GM21576 (cell line): ENCODE measurements around the gene INPPL1.
"Not testable (repeated sequence)": the region's sequence is repeated elsewhere in the genome, so short reads cannot be mapped to it uniquely, and the experiment has no call there.

Experiments used
- ATAC-seq: cut with Tn5 transposase; IDR thresholded peaks from one replicate; pipeline ENCODE4 v1.9.1; 2021; ENCODE audit warnings: mild to moderate bottlenecking, moderate library complexity; ENCODE audit not compliant: unreplicated experiment

The INPPL1 gene

DNA sequence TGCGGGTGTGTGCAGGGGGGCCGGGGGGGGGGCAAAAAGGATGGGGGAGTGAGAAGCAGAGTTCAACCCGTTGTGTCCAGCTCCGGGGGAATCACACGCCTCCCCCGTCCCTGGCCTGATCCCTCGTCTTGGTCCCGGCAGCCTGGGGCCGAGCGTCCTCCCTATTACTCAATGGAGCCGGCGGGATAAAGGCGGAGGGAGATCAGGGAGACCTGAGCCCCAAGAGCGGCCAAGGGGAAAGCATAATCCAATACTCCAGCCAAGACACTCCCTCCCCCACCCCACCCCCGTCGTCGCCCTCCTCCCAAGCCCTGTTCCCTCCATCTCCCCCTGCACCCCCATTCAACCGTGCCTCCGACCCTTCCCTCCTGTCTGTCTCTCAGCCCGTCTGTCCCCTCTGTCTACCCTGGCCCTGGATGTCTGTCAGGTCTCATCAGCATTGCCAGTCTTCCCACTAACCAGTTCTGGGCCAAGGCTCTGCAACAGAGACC is 16.8 kb downstream of the INPPL1 start:
- ATAC-seq: no peak

DNA sequence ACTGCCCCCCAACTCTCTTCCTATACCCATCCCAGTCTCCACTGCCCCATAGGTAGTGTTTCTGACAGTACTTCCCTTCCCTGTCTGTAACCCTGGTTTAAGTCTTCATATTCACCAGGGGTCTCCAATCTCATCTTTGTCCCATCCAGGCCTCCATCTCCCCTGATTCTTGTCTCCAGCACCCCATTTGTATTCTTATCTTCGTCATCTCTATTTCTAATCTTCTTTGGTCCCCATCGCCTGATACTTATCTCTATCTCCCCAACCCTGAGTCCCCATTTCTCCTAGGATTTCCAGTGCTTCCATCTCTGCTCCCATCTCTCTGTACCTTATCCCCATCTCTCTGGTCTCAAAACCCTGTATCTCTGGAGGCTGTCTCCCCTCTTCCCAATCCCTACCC is 17.6 kb downstream of the INPPL1 start:
- ATAC-seq: no peak

- no peak for ATAC-seq
Measured at GRCh38 chr11:72243173-72244059, 18.8 kb downstream of the INPPL1 start.

DNA sequence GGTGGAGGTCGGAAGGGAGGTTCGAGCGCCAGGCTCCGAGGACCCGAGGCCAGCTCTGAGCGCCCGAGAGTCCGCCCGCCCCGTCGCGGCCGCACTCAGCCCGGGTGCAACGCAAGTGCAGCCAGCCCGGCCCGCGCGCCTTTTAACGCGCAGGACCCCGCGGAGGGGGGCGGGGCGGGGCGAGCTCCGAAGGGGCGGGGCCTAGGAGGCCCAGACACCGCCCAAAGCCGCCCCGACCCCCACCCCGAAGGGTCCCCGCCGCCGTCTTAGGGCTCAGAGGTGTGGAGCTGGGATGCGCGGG is 19.4 kb downstream of the INPPL1 start, which contains the start of gene PHOX2A:
PHOX2A (minus strand) TSS at position 117 of the 301 bp plus-strand sequence. CDS start 172 bp downstream, outside the sequence.
- ATAC-seq: no peak

DNA sequence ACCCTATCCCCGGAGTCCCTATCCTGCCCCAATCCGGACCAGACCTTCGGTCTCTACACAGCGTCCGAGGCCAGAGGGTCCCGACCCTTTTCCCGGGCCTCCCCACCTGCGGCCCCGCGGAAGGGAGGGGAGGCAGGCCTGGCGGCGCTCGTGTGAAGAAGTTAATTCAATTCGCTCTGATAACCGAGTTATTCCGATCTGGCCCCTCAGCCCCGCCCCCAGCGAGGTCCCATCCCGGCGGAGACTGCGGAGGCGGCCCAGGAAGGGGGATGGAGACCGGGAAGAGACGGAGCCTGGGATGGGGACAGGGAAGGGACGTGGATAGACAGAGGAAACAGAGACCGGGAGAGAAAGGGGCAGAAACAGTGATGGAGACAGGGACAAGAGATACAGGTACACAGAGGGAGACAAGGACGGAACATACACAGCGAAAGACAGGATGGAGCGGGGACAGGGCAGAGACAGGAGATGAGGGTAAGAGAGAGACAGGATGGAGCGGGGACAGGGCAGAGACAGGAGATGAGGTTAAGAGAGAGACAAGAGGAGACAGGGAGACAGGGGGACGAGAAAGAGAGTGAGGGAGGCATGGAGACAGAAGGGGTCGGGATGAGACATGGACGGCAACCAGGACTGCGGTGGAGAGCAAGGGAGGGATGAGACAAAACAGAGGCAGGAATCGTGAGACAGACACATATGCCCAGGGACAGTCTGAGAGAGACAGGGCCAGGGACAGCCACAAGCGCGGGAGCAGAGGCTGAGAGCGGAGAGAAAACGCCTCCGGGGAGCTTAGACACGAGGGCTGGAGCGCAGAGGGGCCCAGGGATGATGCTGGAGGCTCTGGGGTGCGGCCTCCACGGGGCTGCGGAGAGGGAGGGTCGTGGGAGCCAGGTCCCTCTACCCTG is 20.0 kb downstream of the INPPL1 start:
- ATAC-seq: no peak

GRCh38 chr11:72245263-72245816 is 20.8 kb downstream of the INPPL1 start:
- no peak for ATAC-seq

DNA sequence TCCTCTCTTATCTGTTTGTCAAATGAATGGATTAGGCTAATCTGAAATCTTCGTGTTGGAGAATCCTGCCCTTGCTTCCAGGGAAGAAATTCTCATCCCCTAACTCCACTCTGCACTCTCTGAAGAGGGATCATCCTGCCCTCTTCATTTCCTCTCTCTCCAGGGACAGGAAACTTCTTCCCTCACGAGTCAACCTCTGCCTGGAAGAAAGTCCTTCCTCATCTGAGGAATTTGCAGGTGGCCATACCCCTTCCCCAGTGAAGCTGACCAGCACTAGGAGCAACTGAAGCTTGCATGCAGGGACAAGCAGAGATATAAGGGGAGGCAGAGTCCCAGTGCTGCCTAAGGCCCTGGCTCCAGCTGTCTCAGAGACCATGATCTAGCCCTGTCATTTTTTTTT is 23.0 kb downstream of the INPPL1 start:
- no peak for ATAC-seq

DNA sequence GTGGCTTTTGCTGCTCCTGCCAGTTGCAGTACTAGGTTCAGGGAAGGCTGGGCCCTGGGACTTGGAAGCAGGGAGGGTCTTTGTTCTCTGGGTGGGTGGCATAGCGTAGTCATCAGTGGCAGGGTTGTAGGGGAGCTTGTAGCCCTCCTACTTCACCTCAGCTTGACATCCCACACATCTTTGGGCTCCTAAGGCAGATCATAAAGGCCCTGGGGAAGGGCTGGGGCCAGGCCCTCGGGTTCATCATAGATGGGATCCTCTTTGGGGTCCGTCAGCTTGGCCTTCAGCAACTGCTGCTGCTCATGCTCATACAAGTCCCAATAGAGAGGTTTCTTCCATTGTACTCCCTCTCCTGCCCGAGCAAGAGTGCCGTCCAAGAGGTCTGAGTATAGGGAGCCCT is 25.4 kb downstream of the INPPL1 start:
- no peak for ATAC-seq

DNA sequence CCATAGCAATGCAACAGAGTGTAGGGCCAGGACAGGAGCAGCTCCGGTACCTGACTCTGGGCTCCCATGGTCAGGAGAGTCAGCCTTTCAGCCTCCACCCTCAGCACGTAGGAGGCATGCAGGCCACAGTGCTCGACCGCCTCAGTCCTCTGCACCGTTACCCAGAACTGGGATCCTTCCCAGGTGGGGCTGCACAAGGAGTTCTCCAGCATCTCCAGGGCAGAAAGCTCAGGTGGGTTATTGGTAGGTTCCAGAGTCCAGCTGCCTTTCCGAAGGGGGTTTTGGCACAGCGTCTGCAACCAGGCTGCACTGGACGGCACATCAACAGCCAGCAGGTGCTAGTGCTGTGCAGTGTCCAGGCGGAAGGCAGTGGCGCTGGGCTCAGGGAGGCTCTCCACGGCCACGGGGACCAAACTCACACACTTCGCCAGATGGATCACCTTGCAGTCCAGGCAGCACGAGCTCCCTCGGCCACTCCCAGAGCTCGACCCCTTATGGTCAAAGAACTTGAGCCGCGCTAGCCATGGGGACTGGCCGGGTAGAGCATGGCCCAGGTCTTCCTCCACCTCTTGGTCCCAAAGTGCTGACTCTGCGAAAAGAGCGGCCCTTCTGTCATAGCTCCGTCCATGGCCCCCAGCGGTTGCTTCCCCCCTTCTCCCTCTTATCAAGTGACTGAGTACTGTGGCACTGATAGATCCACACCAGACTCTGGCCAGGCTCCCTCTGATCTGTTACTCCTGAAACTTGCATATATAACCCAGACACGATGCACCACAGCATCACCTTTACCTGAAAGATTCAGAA is 26.3 kb downstream of the INPPL1 start:
- no peak for ATAC-seq

- ATAC-seq: no peak
Measured at GRCh38 chr11:72251614-72252013, 27.0 kb downstream of the INPPL1 start.

- no peak for ATAC-seq
Measured at GRCh38 chr11:72253392-72253791, 28.8 kb downstream of the INPPL1 start.

DNA sequence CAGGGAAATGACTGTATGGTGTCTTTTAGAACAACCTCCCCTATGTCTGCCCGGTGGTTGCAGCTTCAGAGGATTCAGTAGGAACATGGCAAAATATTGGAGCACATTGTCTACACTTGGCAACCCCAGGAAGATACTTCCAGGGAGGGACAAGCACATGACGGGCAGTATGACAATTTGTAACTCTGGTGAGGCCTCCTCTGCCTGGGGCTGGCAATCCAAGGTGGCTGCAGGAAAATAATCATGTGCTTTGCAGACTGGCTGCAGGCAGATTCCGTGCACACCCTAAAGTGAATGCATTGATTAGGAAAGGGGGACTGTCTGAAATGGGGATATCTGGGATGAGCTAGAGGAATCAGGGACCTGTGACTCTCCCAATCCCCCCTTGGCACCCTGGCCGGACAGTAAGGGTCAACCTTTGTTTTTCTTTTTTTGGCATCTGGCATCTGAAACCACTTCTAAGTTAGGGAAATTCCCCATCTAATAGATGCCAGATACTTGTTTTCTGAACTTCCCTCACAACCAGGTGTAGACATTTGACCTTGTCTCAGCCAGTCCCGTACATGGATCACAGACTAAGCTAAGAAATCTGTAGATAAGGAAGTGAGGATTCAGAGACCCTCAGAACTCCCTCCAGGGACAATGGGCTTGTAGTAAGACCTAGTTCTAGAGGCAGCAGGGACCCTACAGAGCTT is 29.9 kb downstream of the INPPL1 start:
- ATAC-seq: no peak

- ATAC-seq: no peak
Measured at GRCh38 chr11:72257570-72257969, 33.0 kb downstream of the INPPL1 start.

DNA sequence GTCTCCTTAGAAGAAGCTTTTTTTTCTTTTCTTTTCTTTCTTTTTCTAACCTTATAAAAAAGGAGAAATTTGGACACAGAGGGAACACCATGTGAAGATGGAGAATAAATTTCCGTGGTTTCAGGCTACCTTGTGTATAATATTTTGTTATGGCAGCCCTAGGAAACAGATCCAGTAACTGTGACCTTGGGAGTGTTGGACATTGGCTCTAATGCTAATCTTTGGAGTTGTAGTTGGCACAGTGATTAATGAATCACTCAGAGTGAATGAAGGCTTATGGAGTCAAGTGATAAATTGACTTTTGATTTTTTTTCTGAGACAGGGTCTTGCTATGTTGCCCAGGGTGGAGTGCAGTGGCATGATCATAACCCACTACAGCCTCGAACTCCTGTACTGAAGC is 34.9 kb downstream of the INPPL1 start:
- ATAC-seq: no peak

DNA sequence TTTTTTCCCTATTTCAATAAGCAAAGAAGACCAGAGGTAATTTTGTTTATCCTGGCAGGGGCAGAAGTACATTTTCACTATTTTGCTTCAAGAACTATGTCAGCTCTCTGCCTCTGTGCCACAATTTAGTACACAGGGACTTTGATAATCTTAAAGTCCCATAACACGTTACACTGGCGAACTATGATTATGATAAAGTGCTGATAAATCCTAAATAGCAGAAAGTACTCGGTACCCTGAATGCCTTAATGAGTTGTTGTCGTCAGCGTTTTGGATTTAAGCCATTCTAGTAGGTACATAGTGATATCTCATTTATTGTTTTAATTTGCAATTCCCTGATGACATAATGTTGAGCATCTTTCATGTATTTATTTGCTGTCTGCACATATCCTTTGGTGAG is 36.0 kb downstream of the INPPL1 start:
- no peak for ATAC-seq

GRCh38 chr11:72263361-72263760 is 38.8 kb downstream of the INPPL1 start:
- ATAC-seq: no peak

- no peak for ATAC-seq
Measured at GRCh38 chr11:72265951-72266350, 41.4 kb downstream of the INPPL1 start.

GRCh38 chr11:72266960-72267359 is 42.4 kb downstream of the INPPL1 start:
- not testable (repeated sequence) for ATAC-seq

GRCh38 chr11:72267956-72268617 is 43.5 kb downstream of the INPPL1 start:
- no peak for ATAC-seq
